IPS-NIHi7 (cell line): ENCODE measurements around the gene ERCC6L.
A peak's percentile ranks its signal among the peaks of the same experiment; 100 is the strongest.
"Not testable (repeated sequence)": the region's sequence is repeated elsewhere in the genome, so short reads cannot be mapped to it uniquely, and the experiment has no call there.

Experiments used
- DNase-seq: peaks from one replicate; pipeline ENCODE4 v3.0.0; 2012; ENCODE audit warnings: mixed read lengths; ENCODE audit errors: extremely low spot score

Gene ERCC6L

GRCh38 chrX:72245461-72246089 is 6.7 kb upstream of the ERCC6L start:
- DNase-seq = peak; percentile 69

GRCh38 chrX:72243472-72243871 is 4.6 kb upstream of the ERCC6L start:
- DNase-seq = no peak

GRCh38 chrX:72240976-72241375 is 2.1 kb upstream of the ERCC6L start:
- no peak for DNase-seq

- DNase-seq = no peak
Observed at GRCh38 chrX:72238183-72238582, 644 bp downstream of the ERCC6L start.

GRCh38 chrX:72236841-72237240 is 2.0 kb downstream of the ERCC6L start:
- no peak for DNase-seq

- DNase-seq = no peak
Observed at GRCh38 chrX:72230290-72230689, 8.5 kb downstream of the ERCC6L start.

- not testable (repeated sequence) for DNase-seq
Observed at GRCh38 chrX:72220375-72220774, 18.5 kb downstream of the ERCC6L start.

GRCh38 chrX:72216973-72217372 is 21.9 kb downstream of the ERCC6L start:
- DNase-seq = no peak

GRCh38 chrX:72208126-72208800 is 30.6 kb downstream of the ERCC6L start:
- no peak for DNase-seq

- no peak for DNase-seq
Observed at GRCh38 chrX:72207366-72207765, 31.5 kb downstream of the ERCC6L start.

GRCh38 chrX:72205706-72206105 is 33.1 kb downstream of the ERCC6L start:
- no peak for DNase-seq

GRCh38 chrX:72203421-72203820 is 35.4 kb downstream of the ERCC6L start:
- no peak for DNase-seq

GRCh38 chrX:72202792-72203401 is 35.9 kb downstream of the ERCC6L start:
- DNase-seq = no peak

- no peak for DNase-seq
Observed at GRCh38 chrX:72201836-72202536, 36.8 kb downstream of the ERCC6L start.

GRCh38 chrX:72182924-72183323 is 55.9 kb downstream of the ERCC6L start:
- DNase-seq = no peak

- DNase-seq = peak; percentile 89
Observed at GRCh38 chrX:72181178-72182125, 57.4 kb downstream of the ERCC6L start, which contains the start of gene PIN4. PIN4 (plus strand) TSS chrX:72181757; CDS start chrX:72181786, 29 bp downstream.

- no peak for DNase-seq
Observed at GRCh38 chrX:72180539-72180938, 58.3 kb downstream of the ERCC6L start.

- no peak for DNase-seq
Observed at GRCh38 chrX:72176981-72177380, 61.8 kb downstream of the ERCC6L start.

- DNase-seq = not testable (repeated sequence)
Observed at GRCh38 chrX:72176289-72176688, 62.5 kb downstream of the ERCC6L start.

GRCh38 chrX:72169008-72169728 is 69.7 kb downstream of the ERCC6L start:
- DNase-seq = no peak

GRCh38 chrX:72165551-72165950 is 73.3 kb downstream of the ERCC6L start:
- DNase-seq = no peak
